Cardiac muscle cell (in vitro differentiated cells and primary cell): ENCODE data around the gene TAF9B. TPM values are rescaled to one million over a fixed set of nuclear protein-coding genes. Genes with fewer than 3 reads are reported as not detected.
"Not testable (repeated sequence)": the region's sequence is repeated elsewhere in the genome, so short reads cannot be mapped to it uniquely, and the experiment has no call there.

Experiments used
- DNase-seq, 2 donors: peaks; one replicate each; pipeline versions ENCODE4 v3.0.0 to v3.0.0-alpha.2; 2010 to 2017; ENCODE audit warnings: low read depth in 1 of 2, low spot score in 1 of 2
- H3K27ac ChIP-seq: fragments of 200-600 bp; sonication (generic); 2 replicates; pipeline ENCODE4 v1.5.1; 2016
- H3K27me3 ChIP-seq: fragments of 200-600 bp; sonication (generic); 2 replicates; pipeline ENCODE4 v1.6.0; 2016; ENCODE audit warnings: control low read depth
- H3K36me3 ChIP-seq: fragments of 200-600 bp; sonication (generic); 2 replicates; pipeline ENCODE4 v1.5.1; 2016; ENCODE audit warnings: control low read depth
- H3K4me1 ChIP-seq: fragments of 200-600 bp; sonication (generic); 2 replicates; pipeline ENCODE4 v1.8.1; 2017; ENCODE audit warnings: low read depth, mild to moderate bottlenecking, mixed run types
- H3K4me3 ChIP-seq: fragments of 200-600 bp; sonication (generic); 2 replicates; pipeline ENCODE4 v1.5.1; 2016; ENCODE audit warnings: mild to moderate bottlenecking
- H3K9me3 ChIP-seq: fragments of 200-600 bp; sonication (generic); 2 replicates; pipeline ENCODE4 v1.5.1; 2017; ENCODE audit warnings: low read depth, mild to moderate bottlenecking, control low read depth
- polyA plus RNA-seq: library from polyadenylated mRNA; unstranded; fragments of >200 nt; fragmentation: Nextera tagmentation; extraction: Ambion mirVana; gene quantifications from 2 replicates; pipeline ENCODE4 v1.2.1, GENCODE V29; 2016
- total RNA-seq: library from RNA; depleted of rRNA; stranded (reverse); fragments of >200 nt; gene quantifications from 2 replicates; pipeline ENCODE4 v1.2.3, GENCODE V29; 2016
- TF ChIP-seq, protein P1 (sequence below): IDR thresholded peaks from 2 replicates; pipeline ENCODE4 v1.5.1; 2012; ENCODE audit warnings: low read depth, mild to moderate bottlenecking, low read length

TAF9B gene, protein sequence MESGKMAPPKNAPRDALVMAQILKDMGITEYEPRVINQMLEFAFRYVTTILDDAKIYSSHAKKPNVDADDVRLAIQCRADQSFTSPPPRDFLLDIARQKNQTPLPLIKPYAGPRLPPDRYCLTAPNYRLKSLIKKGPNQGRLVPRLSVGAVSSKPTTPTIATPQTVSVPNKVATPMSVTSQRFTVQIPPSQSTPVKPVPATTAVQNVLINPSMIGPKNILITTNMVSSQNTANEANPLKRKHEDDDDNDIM
- total RNA-seq (9.6 and 10.4 TPM in 2 replicates), polyA plus RNA-seq (18.3 and 20.3 TPM in 2 replicates)

DNA sequence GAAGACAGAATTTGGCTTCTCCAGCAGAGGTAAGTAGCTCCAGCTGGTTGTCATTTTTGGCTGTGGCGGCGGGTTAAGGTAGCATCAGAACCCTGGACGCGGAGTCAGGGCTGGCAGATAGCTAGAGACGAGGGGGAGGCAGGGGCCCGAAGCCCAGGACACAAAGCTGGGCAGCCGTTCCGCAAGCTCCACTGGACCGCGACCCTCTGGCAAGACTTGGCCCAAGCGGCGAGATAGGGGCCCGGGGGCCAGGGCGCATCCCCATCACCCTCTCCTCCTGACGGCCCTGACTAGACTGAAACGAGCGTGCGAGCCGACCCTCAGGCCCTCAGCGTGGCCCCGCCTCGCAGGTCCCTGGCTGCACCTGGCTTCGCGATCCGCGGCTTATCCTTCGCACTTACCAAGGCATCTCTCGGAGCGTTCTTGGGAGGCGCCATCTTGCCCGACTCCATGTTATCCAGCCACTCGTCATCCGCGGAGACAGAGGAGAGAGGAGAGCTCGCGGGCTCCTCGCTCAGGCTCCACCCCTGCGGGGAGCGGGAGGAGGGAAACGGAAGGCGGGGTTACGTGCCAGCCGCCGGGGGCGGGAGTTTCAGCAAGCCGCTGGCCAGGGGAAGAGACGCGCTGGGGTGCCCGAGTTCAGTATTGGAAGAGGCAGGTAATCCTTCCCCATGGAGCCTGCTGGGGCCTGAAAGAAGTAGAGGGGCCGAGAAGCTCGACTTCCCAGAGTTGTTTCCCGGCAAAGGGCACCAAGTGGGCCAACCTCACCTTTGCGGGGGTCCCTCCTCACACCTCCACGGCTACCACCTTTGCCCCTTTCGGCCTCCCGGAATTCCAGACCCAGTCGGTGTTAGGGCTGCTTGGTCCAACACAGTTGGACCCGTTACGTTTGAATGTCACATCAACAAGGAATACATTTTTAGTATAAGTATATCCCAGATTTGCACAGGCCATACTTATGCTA, at the start of gene TAF9B:
Gene TAF9B (minus strand): TSS at position 491 of the 964 bp plus-strand sequence. CDS start 39 bp downstream, at position 452.
- Histone ChIP-seq H3K36me3 (no peaks in the 10 kb centered on the region), H3K27me3 (no peaks in the 10 kb centered on the region), H3K4me1 (no peaks in the 10 kb centered on the region), H3K27ac (peak within 1 kb of the TSS; percentile 68), H3K4me3 (peak within 1 kb of the TSS; percentile 57), H3K9me3 (no peaks in the 10 kb centered on the region)
- TF ChIP-seq, protein P1, sequence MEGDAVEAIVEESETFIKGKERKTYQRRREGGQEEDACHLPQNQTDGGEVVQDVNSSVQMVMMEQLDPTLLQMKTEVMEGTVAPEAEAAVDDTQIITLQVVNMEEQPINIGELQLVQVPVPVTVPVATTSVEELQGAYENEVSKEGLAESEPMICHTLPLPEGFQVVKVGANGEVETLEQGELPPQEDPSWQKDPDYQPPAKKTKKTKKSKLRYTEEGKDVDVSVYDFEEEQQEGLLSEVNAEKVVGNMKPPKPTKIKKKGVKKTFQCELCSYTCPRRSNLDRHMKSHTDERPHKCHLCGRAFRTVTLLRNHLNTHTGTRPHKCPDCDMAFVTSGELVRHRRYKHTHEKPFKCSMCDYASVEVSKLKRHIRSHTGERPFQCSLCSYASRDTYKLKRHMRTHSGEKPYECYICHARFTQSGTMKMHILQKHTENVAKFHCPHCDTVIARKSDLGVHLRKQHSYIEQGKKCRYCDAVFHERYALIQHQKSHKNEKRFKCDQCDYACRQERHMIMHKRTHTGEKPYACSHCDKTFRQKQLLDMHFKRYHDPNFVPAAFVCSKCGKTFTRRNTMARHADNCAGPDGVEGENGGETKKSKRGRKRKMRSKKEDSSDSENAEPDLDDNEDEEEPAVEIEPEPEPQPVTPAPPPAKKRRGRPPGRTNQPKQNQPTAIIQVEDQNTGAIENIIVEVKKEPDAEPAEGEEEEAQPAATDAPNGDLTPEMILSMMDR, result no peak
- peak; percentile 85 to 86 for DNase-seq

DNA sequence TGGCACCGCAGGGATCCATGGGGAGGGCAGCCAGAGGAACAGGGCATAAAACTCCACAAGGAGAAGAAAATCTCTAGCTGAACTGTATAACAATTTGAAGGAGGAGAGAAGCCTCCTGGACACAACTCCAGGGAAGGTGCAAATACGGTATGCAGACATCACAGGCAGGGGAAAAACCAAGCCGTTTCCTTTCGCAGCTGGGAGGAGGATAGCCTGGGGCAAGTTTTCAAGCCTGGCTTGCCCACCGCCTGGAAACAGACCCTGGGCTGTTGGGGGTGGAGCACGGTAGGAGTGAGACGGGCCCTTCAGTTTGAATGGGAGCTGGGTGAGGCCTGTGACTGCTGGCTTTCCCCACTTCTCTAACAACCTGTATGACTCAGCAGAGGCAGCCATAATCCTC, 43.4 kb upstream of the TAF9B start:
- Histone ChIP-seq H3K27ac (no peak overlapping the region), H3K4me3 (no peak overlapping the region), H3K4me1 (no peaks in the 10 kb centered on the region), H3K27me3 (no peaks in the 10 kb centered on the region), H3K36me3 (no peaks in the 10 kb centered on the region), H3K9me3 (no peaks in the 10 kb centered on the region)
- no peak for DNase-seq
- TF ChIP-seq, protein P1, result no peak

DNA sequence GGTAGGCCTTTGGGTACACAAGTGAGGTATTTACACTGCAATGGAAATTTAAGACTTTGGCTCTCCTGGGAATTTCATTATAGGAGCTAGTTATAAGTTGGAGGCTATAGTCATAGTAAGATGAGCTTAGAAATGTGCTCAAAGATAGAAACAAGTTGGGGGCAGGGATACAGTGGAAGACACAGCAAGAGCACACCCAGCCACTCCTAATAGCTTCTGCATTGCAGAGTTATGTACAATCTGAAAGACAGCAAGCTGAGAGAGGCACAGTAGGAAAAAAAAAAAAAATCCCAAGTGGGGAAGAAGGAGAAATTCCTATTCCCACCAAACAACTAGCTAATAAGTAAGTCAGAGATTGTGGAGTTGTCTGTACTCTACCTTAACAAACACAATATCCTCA, 41.9 kb upstream of the TAF9B start:
- Histone ChIP-seq H3K4me3 (no peak overlapping the region), H3K27ac (no peak overlapping the region), H3K9me3 (no peaks in the 10 kb centered on the region), H3K27me3 (no peaks in the 10 kb centered on the region), H3K4me1 (no peaks in the 10 kb centered on the region), H3K36me3 (no peaks in the 10 kb centered on the region)
- TF ChIP-seq, protein P1, result no peak
- DNase-seq, result no peak

DNA sequence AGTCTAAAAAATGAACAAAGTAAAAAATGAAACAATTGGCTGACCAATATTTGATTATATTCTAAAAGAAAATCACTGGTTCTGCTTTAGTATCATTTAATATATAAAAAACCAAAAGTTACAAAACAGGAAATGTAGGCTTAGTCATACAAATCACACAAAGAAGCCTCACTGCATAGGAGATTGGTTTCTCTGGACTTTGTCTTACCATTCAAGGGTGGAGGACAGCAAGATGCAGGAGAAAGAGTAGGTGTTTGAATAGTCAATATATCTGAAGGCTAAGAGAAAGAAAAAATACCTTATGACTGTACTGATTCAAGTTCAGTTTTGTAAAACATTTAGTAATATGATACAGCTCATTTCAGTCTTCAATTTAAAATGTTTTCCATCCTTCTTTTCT, 28.6 kb upstream of the TAF9B start:
- no peak overlapping the region for H3K27ac ChIP-seq
- H3K9me3 ChIP-seq, result no peaks in the 10 kb centered on the region
- no peak overlapping the region for H3K4me3 ChIP-seq
- H3K36me3 ChIP-seq, result no peaks in the 10 kb centered on the region
- TF ChIP-seq, protein P1, result no peak
- H3K27me3 ChIP-seq, result no peaks in the 10 kb centered on the region
- peak in 1 of 2 donors; percentile 6 for DNase-seq
- no peaks in the 10 kb centered on the region for H3K4me1 ChIP-seq

DNA sequence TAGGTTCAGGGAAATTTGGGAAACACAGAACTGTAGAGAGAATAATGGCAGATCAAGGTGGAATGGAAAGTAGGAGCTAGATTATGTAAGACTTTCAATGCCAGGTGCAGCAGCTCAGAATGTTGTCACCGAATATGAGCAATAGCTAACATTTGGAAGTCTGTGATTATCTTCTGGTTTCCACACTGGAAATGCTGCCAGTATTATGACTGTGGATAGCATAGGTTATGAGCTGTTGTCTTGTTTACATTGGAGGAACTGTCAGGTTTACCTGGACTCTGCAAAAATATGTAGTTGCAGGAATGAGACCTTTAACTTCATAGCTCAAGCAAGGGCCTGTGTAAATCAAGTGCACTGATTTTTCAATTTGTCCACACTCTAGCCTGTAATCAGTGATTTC, 26.0 kb upstream of the TAF9B start:
- H3K36me3 ChIP-seq, result no peaks in the 10 kb centered on the region
- H3K27ac ChIP-seq, result no peak overlapping the region
- DNase-seq, result no peak
- H3K4me3 ChIP-seq, result no peak overlapping the region
- H3K4me1 ChIP-seq, result no peaks in the 10 kb centered on the region
- no peaks in the 10 kb centered on the region for H3K27me3 ChIP-seq
- TF ChIP-seq, protein P1, result no peak
- H3K9me3 ChIP-seq, result no peaks in the 10 kb centered on the region

DNA sequence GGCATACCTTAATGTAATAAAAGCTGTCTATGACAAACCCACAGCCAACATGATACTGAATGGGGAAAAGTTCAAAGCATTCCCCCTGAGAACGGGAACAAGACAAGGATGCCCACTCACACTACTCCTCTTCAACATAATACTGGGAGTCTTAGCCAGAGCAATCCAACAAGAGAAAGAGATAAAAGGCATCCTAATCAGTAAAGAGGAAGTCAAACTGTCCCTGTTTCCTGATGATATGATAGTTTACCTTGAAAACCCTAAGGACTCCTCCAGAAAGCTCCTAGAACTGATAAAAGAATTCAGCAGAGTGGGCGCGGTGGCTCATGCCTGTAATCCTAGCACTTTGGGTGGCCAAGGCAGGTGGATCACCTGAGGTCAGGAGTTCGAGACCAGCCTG, 23.7 kb upstream of the TAF9B start:
- H3K4me3 ChIP-seq, H3K4me1 ChIP-seq, H3K27me3 ChIP-seq, H3K27ac ChIP-seq, H3K36me3 ChIP-seq, H3K9me3 ChIP-seq, DNase-seq: not testable (repeated sequence)

DNA sequence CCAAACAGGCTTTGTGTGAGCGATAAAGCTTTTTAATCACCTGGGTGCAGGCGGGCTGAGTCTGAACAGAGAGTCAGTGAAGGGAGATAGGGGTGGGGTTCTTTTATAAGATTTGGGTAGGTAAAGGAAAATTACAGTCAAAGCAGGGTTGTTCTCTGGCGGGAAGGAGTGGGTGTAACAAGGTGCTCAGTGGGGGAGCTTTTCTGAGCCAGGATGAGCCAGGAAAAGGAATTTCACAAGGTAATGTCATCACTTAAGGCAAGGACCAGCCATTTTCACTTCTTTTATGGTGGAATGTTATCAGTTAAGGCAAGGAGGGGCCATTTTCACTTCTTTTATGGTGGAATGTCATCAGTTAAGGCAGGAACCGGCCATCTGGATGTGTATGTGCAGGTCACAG, 21.3 kb upstream of the TAF9B start:
- DNase-seq, H3K4me1 ChIP-seq, H3K27me3 ChIP-seq, H3K36me3 ChIP-seq, H3K27ac ChIP-seq, H3K9me3 ChIP-seq, H3K4me3 ChIP-seq: not testable (repeated sequence)

DNA sequence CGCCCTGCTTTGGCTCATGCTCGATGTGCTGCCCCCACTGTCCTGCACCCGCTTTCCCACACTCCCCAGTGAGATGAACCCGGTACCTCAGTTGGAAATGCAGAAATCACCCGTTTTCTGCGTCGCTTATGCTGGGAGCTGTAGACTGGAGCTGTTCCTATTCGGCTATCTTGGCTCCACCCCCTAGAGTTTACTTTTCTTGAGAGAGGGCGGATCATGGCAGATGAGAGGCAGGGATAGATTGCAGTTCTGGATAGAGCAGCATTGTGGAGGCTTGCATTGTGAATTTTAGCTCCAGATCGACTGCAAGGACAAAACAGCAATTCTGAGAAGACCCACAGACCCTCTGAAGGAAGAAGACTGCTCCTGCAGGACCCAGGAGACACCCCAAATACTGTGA, 18.4 kb upstream of the TAF9B start:
- not testable (repeated sequence) for H3K4me3 ChIP-seq, H3K9me3 ChIP-seq, DNase-seq, H3K4me1 ChIP-seq, H3K27ac ChIP-seq, H3K27me3 ChIP-seq, H3K36me3 ChIP-seq
